Activated CD8-positive, alpha-beta memory T cell treated with anti-CD3 and anti-CD28 coated beads, Interleukin-2, amount 50 U/mL, for 24 hours (primary cell): Measurements from ENCODE around the gene CISH.

Source experiments
- DNase-seq: peaks from one replicate; pipeline ENCODE4 v3.0.0-alpha.2; 2020; ENCODE audit errors: extremely low read depth

Gene CISH

DNA sequence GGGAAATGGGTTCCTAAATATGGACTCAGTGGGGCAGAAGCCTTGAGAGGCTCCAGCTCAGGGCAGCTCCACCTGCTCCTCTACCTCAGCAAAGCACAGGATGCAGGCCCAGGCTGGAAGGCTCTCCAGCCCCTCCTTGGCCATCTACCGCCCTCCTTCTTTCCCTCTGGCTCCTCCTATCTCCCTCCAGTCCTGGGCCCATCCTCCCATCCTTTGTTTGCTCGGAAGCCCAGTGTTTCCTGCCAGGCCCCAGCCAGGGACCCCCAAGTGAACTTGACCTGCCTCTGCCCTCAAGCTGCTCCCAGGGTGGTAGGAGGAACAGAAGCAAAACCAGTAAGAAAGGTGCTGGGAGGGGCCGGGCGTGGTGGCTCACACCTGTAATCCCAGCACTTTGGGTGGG lies 25.4 kb upstream of the CISH start:
- no peak for DNase-seq

DNA sequence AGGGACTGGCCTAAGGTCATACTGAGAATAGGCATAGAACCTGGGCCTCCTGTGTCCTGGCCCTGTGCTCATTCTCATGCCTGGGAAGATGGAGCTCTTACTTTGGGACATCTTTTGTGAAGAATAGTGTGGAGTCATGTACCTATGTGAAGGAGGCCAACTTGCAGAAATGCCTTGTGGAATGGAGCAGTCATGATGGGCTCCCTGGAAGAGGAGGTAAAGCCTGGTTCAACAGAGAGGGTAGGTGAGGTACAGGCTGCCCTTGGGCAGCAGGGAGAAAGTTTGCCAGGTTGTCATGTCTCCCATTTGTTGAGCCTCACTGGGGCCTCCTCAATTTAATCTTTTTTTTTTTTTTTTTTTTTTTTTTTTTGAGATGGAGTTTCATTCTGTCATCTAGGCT lies 23.5 kb upstream of the CISH start:
- no peak for DNase-seq

DNA sequence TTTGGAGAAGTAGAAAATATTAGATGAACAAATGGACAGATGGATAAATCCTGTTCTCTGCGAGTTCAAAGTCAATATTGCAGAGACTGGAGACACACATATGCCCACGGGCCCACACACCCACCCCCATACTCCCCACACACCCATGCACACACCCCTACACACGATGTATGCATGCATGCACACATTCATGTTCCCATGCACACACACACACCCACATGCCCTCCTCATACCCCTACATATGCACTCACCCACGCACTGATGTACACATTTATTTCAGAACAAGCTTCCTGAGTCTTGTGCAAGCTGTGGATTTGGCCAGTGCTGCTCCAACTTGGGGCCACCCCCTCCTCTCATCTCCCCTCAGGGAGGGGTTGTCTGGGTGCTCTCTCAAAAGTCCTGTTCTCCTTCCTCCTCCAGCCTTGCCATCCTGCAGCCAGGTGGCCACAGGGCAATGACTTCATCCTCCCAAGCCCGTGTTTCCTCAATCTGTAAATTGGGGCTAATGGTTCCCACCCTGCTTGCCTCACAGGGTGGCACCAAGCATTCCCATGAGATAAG lies 21.7 kb upstream of the CISH start:
- DNase-seq, result no peak

DNA sequence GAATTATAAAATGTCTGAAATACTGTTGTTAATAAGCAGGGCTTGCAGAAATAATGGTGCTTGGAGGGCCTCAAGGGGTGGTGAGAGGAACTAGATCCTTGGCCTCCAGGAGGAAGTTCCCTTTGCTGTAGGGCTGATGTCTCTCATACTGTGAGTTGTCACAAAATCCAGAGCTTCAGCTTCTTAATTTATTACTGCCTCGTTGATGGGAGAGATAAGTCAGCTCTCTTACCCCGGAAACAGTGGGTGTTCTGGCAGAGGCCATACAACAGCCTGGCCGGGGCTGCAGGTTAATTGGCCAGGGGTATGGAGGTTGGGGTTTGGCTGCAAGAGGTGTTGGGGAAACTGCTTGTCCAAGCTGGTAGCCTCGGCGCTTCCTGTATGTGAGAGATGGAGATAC lies 20.9 kb upstream of the CISH start:
- DNase-seq, result no peak

DNA sequence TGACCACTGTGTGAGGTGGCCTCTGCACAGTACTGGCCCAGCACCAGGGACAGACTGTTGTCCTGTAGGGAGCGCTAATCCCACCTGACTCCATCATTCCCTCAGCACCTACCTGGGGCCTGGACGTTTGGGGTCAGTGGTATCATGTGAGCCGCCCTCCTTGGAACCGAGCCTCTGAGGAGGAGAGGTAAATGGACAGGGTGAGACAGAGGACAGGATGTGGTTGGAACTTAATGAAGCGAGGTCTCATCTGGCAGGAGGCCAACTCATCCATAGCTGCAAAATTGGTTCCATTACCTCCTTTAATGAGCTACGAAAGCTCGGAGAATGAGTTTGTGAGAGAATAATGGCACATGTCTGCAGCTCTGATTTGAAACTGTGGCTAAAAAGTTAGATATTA lies 19.3 kb upstream of the CISH start:
- DNase-seq, result no peak

DNA sequence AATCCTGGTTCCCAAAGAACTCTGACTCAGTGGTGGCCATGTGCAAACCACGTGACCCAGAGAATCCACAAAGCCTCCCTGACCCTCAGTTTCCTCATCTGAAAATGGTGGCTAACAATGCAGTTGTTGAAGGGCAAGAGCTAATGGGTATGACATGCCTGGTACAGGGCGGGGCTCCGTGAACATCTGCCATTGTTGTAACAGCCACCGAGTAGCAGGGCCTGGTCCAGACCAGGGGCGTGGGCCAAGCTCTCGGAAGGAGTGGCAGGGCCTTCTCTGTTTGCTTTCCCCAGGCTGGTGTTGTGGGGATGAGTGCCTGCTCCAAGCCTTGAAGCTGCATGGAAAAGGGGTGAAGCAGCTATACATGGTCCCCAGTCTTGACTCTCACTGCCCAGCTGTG lies 18.8 kb upstream of the CISH start:
- DNase-seq, result no peak

DNA sequence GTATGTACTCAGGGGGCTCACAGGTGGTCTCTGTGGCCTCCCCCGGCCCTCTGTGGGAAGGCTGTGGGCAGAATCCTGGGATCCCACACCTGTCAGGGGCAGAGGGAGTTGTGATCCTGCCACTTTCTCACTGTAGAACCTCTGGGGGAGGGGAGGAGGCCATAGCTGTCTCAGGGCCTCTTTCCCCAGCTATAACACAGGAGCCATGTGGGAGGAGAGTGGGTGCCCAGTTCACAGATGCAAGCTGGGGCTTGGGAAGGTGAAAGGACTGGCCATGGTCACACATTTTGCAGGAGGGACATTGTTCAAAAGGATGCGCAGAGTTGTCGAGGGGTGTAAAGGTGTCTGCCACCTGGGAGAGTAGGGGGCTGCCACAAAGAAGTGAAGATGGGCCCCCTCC lies 17.0 kb upstream of the CISH start:
- no peak for DNase-seq

DNA sequence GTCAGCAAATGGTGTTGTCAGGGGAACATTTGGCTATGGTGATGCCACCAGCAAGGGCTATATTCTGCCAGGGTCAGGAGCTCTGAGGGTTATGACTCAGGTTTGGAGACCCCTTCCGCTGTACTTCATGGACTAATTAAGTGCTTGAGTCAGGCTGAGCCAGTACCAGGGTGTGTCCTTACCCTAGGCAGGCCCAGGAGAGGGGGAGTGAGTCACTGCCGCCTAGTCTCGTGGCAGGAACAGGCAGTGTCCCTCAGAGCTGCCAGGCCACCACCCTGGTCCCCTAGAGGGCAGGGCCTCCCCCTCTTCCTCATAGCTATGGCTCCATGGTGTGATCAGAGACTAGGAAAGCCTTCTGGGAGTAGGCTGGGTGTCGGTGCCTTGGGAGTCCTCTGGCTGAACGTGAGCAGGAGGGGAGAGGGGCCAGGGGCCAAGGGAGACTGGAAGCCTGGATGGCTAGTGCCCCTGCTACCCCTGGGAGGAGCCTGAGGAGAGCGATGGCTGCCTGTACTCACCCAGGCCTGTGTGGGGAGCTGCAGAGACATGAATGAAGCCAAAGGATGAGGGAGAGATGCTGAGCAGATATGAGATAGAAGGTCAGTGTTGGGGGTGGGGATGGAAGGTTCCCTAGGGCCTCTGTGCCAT lies 16.0 kb upstream of the CISH start:
- DNase-seq, result no peak

DNA sequence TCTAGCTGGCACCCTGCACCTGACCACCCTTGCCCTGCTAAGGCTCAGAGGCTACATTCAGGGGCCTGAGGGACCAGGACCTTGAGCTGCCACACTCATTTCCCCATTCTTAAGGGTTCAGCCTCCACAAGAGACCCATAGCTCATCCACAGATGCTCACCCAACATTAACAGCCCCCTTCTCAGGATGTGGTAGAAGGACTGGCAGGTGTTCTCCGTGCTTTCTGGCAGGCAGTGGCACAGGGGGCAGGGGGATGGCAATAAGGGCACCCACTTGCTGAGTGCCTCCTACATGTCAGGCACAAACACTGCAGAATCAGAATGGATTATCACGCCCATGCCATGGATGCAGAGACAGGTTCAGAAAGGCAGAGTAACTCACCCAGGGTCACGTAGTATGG lies 14.8 kb upstream of the CISH start:
- no peak for DNase-seq

DNA sequence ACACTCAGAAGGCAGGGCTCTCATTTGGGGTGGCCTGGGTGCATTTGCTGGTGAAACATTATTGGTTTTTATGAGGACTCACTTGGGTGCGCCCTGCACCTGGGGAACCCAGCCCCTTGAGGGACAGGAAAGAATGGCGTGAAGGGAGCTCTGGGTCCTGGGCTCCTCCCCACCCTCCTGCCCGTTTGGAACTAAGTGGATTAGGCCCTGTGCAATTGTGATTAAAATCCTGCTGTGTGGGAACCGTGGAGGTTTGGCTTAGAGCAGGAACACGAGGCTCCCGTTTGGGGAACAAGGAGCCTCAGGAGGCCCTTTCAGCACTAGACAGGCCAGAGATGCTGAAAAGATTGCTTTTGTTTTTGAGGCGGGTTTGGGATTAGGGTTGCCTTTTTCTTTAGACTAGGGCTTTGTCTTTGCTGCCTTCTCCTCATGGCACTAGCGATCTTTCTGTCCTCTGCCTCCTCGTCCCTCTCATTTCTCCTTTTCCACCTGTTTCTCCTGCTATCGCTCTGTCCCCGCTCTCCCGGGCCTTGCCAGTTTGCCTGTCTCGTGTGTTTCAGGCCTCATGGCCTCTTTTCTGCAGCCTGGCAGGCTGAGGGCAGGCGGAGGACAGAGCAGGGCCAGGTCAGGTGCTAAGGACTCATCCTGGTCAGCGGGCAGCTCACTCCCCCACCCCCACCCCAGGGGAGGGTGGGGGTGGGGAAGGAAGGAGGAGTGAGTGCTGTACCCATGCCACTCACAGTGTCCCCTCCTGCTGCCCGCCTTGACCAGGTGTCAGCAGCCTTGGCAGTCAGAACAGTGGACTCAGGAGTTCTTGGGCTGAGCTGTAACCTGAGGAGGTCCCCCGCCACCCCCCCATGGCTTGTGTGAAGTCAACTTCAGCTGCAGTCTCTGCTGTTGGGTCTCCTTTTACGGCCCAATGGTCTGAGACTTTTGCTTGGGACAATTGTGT lies 13.9 kb upstream of the CISH start:
- no peak for DNase-seq

DNA sequence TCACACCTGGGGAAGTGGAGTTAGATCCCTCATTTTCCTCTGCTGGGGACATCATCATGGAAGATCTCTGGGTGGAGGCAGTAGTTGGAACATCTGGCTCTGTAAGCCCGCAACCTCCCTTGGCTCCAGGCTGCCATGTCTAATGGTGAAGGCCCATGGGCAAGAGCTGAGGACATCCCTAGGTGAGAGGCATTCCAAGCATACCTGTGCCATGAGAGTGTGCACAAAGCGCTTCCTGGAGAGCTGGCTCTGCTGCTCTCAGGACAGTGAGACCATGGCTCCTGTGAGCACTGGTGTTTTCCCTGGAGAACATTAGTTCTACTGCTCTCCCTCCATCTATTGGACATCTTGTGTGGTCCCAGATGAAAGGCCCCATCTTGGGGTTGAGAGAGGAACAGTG lies 13.1 kb upstream of the CISH start:
- no peak for DNase-seq

DNA sequence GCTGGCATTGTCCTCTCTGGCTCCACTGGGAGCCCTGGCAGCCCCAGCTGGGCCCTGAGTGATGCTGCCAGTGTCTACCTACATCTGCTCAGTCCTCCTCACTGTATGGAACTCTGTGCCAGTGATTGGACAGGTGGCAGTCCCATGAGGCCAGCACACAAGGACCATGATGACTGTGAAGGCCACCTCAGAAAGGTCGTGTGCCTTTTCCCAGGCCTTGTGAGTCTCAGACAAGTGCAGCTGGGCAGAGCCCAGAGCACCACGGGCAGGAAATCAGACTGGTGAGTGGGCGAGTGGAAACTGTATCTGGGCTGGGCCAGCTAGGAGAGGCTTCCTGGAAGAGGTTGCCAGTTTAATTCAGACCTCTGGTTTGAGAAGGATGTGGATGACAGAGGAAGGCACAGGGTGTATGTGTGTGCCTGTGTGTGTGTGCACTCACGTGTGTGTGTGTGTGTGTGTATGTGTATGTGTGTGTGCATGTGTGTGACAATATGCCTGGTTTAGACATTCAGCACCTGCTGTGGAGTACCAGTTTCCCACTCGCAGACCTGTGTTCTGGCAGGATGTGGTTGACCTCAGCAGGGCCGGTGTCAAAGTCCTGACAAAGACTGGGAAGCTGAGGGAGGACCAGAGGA lies 12.4 kb upstream of the CISH start:
- DNase-seq, result no peak

DNA sequence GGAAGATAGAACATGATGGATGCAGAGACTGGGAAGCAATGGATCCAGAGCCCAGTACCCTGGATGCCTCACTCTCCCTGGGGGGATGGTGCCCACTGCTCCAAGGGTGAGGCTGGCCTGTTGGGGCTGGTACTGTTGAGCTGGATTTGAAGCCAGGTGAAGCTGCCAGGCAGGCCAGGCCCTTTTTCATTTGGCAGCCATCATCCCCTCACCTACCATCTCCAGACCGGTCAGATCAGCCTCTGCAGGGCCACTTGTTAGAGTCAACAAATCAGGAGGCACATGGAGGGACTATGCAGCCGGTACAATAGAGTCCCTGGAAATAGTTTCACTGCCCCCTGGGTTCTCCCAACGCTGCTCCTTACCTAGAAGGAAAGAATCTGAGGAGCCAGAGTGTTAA lies 11.3 kb upstream of the CISH start:
- no peak for DNase-seq

DNA sequence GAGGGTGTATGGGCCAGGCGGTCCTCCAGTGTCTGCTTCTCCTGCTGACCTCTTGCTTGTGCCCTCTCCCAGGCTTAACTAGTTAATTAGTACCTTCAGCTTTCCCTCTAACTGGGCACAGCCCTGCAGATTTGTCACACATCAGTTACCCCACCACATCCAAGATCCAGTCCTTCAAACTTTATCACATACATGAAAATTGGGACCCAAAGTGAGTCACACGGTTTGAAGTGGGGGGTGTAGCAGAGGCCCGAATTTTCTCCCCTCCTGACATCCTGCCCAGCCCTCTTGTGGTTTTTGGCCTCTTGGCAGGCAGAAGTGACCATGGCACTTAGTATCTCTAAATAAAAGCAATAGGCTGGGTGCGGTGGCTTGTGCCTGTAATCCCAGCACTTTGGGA lies 9.2 kb upstream of the CISH start:
- no peak for DNase-seq

DNA sequence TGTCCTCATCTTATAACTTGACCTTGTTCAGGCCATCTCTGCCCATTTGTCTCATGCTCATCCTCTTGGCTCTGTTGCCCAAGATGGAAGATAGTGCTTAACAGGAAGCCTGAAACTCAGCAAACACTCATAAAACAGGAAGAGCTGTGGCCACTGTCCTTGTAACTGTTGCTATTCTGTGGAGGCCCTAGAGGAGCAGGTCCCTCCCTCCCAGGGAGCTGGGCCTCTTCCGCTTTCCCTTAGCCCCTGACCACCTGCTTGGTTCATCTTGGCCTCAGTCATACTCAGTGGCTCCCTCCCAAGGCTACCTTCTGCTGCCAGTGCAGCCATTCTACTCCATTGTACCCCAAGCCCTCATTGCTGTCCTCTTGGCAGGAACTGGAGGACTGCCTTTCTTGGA lies 8.8 kb upstream of the CISH start:
- no peak for DNase-seq

DNA sequence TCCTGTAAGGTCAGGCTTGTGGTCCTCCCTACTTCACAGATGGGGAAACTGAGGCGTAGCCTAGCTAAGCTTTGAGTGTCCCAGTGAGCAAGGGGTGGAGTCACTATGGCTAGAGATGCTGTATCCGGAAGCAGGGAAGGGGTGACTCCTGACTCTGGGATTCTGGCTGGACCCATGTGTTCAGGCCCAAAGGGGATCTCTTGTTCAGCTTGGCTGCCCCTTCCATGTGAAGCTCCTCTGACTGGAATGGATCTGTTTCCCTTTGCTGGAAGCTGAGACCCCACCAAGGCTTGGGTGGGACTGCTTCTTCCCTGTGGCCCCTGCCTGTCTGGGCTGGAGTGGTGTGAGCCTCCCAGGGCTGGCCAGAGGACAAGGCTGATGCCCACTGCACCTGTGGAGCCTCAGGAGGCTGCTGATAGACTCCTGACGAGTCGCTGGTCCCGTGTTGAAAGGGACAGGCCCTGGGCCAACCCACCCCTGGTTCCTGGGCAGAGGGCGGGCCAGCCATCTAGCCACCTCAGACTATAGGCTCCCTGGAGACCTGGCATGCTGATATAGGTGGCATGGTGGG lies 6.4 kb upstream of the CISH start:
- DNase-seq, result no peak

DNA sequence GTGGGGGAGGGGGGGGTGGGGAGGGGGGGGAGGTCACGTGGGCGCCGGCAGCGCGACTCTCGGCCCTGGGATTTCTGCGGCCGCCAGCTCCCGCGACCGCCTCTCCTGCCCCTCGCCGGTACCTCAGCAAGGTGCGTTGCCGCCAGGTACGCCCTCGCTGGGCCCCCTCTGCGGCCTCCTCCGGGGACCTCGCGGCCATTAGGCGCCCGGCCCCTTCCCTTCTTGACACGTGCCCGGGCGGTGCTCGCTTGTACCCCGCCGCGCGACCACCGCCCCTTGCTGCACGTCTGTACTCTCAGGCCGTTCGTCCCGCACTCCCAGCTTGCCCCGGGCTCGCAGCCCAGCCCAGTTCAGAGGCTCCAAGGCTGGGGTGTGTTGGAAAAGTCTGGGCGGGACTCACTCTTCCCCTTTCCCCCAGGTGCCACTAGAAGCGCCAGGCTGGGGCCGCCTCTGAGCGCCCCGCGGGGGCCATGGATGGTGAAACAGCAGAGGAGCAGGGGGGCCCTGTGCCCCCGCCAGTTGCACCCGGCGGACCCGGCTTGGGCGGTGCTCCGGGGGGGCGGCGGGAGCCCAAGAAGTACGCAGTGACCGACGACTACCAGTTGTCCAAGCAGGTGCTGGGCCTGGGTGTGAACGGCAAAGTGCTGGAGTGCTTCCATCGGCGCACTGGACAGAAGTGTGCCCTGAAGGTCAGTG lies 5.7 kb upstream of the CISH start, which contains the start of gene MAPKAPK3:
Gene MAPKAPK3 (plus strand): TSS at position 56 of the 696 bp plus-strand sequence. CDS start 415 bp downstream, at position 471.
- no peak for DNase-seq

DNA sequence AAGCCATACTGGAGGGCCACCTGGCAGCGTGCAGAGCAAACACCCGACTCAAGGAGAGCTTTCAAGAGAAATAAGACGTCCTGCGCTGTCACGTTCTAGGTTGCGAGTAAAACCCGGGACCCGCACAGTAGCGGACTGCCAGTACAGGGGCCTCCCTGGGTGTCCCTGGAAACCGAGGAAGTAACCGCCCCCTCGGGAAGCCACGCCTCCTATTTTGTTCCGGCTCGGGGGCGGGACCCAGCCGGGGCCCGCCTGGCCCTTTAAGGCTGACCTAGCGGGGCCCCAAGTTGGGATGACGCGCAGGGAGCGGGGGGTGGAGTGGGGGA lies 5.2 kb upstream of the CISH start:
- DNase-seq, result peak; percentile 91

DNA sequence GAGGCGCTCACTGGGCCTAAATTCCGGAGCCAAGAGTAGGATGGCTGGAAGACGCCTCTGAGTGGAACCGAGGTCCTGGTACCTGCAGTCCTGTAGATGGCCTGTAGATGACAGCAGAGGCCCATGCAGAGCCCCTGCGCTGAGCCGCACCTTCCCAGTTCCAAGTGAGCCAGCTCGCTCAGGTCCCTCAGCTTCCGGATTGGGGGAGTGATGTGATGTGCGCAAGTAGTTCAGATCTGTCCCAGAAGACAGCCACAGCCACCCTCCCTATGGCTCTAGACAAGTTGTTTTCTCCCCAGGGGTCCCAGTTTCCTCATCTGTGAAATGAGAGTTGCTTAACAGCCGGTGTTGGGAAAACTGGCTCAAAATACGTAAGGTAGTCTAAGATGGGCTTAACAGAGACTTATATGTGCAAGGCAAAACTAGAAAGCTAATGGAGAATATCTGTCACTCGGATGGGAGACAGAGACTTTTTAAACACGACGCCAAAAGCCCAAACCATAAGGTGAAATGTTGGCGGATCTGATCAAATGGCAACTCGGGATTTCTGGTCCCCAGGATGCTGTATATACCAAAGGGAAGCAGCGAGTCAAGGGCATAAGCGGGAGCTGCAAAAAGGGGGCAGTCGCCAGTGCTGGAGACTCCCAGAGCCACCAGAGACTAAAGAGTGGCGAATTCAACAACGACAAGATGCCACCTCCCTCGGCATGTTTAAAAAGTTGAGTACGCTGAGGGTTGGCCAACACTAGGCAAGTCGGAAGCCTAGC lies 4.6 kb upstream of the CISH start:
- DNase-seq, result peak; percentile 66

DNA sequence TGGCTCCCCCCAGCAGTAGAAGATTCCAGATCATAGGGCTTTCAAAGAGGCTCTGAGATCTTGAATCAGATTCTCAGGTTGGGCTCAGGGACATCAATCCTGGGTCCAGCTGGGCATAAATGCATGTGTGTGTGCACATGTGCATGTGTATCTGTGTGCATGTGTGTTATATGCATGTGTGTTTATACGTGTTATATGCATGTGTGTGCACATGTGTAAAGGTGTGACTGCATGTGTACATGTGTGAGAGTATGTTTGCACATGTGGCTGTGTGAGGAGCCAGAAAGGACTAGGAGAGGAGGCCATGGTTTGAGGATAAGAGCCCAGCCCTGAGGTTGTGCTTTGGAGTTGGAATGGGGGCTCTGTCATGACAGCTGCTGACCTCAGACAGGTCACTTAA lies 3.6 kb upstream of the CISH start:
- DNase-seq, result no peak
